Forelimb muscle (tissue), 1 donor: Measurements from ENCODE around the gene C1orf35. TPM values are rescaled to one million over a fixed set of nuclear protein-coding genes. Genes with fewer than 3 reads are reported as not detected.
"Not testable (repeated sequence)": the region's sequence is repeated elsewhere in the genome, so short reads cannot be mapped to it uniquely, and the experiment has no call there.

Experiments
- DNase-seq: peaks from one replicate; pipeline ENCODE4 v3.0.0-alpha.2; 2013; ENCODE audit warnings: low read depth
- polyA plus RNA-seq: library from polyadenylated mRNA; unstranded; fragments of 120-200 nt; gene quantifications from one replicate; pipeline ENCODE4 v1.2.1, GENCODE V29; 2013; ENCODE audit not compliant: insufficient read length

C1orf35 gene
- polyA plus RNA-seq, 1 donor = 11.8 TPM

- no peak for DNase-seq
Observed at GRCh38 chr1:228142701-228143136, 39.6 kb upstream of the C1orf35 start.

- DNase-seq = no peak
Observed at GRCh38 chr1:228142155-228142691, 39.1 kb upstream of the C1orf35 start.

- DNase-seq = no peak
Observed at GRCh38 chr1:228141226-228142044, 38.3 kb upstream of the C1orf35 start.

GRCh38 chr1:228140724-228141225, 37.6 kb upstream of the C1orf35 start:
- DNase-seq = no peak

- DNase-seq = peak; percentile 80
Observed at GRCh38 chr1:228139931-228140723, 37.0 kb upstream of the C1orf35 start, which contains the start of gene GUK1. TSS of gene GUK1 (plus strand) at chr1:228140279. CDS start at chr1:228140303, 24 bp downstream.

- no peak for DNase-seq
Observed at GRCh38 chr1:228139406-228139930, 36.3 kb upstream of the C1orf35 start.

- DNase-seq = no peak
Observed at GRCh38 chr1:228136901-228137300, 33.8 kb upstream of the C1orf35 start.

- no peak for DNase-seq
Observed at GRCh38 chr1:228134591-228134990, 31.5 kb upstream of the C1orf35 start.

GRCh38 chr1:228131766-228132165, 28.6 kb upstream of the C1orf35 start:
- no peak for DNase-seq

GRCh38 chr1:228125185-228125584, 22.1 kb upstream of the C1orf35 start:
- DNase-seq = no peak

GRCh38 chr1:228123505-228123904, 20.4 kb upstream of the C1orf35 start:
- DNase-seq = no peak

GRCh38 chr1:228122921-228123441, 19.9 kb upstream of the C1orf35 start:
- no peak for DNase-seq

- DNase-seq = no peak
Observed at GRCh38 chr1:228120857-228121489, 17.8 kb upstream of the C1orf35 start.

- no peak for DNase-seq
Observed at GRCh38 chr1:228120351-228120750, 17.2 kb upstream of the C1orf35 start.

- no peak for DNase-seq
Observed at GRCh38 chr1:228118040-228118439, 14.9 kb upstream of the C1orf35 start.

GRCh38 chr1:228117335-228117734, 14.2 kb upstream of the C1orf35 start:
- no peak for DNase-seq

- no peak for DNase-seq
Observed at GRCh38 chr1:228114827-228115226, 11.7 kb upstream of the C1orf35 start.

GRCh38 chr1:228112617-228113016, 9.5 kb upstream of the C1orf35 start:
- DNase-seq = no peak

- no peak for DNase-seq
Observed at GRCh38 chr1:228112167-228112566, 9.0 kb upstream of the C1orf35 start.

- not testable (repeated sequence) for DNase-seq
Observed at GRCh38 chr1:228111315-228111714, 8.2 kb upstream of the C1orf35 start.

GRCh38 chr1:228110556-228110955, 7.4 kb upstream of the C1orf35 start:
- DNase-seq = no peak
